BLaER1 treated with 17β-estradiol and CSF1 and Interleukin-3, amounts not matched to agents 10 nM and 100 nM (cell line): ENCODE measurements around the gene UBE2N.

Experiments
- H3K27ac ChIP-seq, 11 experiments: shearing (Covaris generic); formaldehyde crosslinking; 2 replicates each; pipeline ENCODE4 v1.8.1; 2022
- H3K27me3 ChIP-seq, 11 experiments: shearing (Covaris generic); formaldehyde crosslinking; 2 replicates each; pipeline ENCODE4 v1.8.1; 2022
- H3K36me3 ChIP-seq, 11 experiments: shearing (Covaris generic); formaldehyde crosslinking; 2 replicates each; pipeline ENCODE4 v1.8.1; 2022
- H3K4me1 ChIP-seq, 10 experiments: shearing (Covaris generic); formaldehyde crosslinking; 2 replicates each; pipeline ENCODE4 v1.8.1; 2022
- H3K4me2 ChIP-seq, 11 experiments: shearing (Covaris generic); formaldehyde crosslinking; 2 replicates each; pipeline ENCODE4 v1.8.1; 2022
- H3K4me3 ChIP-seq, 10 experiments: shearing (Covaris generic); formaldehyde crosslinking; 2 replicates each; pipeline ENCODE4 v1.8.1; 2022
- H3K9ac ChIP-seq, 11 experiments: shearing (Covaris generic); formaldehyde crosslinking; 2 replicates each; pipeline ENCODE4 v1.8.1; 2022
- H3K9me3 ChIP-seq, 11 experiments: shearing (Covaris generic); formaldehyde crosslinking; replicated peaks in 1 of 11; 2 replicates each; pipeline ENCODE4 v1.8.1; 2022
- H4K20me1 ChIP-seq, 11 experiments: shearing (Covaris generic); formaldehyde crosslinking; 2 replicates each; pipeline ENCODE4 v1.8.1; 2022
- Cebpa-rat ChIP-seq, 11 experiments: shearing (Covaris generic); IDR thresholded peaks; 2 replicates each; pipeline ENCODE4 v1.8.1; 2022

UBE2N gene

DNA sequence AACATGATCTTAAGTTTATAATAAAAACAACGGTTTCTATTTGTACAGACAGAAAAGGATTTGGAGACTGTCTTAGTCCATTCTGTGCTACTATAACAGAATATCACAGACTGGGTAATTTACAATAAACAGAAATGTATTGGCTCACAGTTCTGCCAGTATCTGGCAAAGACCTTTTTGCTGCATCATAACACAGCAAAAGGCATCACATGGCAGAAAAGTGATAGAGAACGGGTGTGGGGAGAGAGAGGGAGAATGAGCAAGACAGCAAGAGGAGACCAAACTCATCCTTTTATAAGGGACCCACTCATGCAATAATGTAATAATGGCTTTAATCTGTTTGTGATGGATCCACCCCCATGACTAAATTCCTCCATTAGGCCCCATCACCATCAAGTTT, 81.1 kb downstream of the UBE2N start:
- no peak for TF ChIP-seq Cebpa-rat (IDR thresholded peaks at IDR 0.05)
- H3K4me2 ChIP-seq: no peak overlapping the region

DNA sequence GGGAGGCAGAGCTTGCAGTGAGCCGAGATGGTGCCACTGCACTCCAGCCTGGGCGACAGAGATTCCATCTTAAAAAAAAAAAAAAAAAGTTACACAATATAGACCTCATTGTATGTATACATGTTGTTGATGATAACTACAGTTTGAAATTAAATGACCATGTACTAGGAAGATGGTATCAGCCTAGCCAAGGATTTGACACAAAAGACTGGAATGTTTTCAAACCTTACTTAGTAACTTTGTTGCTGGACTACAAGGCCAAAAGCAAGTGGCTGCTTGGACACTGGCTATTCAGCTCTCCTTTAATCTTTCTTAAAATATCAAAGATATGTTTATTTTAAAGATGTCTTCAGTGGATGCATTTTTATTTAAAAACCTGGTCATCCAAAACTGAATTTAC, 82.9 kb downstream of the UBE2N start:
- Histone ChIP-seq H3K9me3 (no peaks in the 10 kb centered on the region), H3K9ac (no peak overlapping the region), H4K20me1 (no peaks in the 10 kb centered on the region), H3K27me3 (no peaks in the 10 kb centered on the region), H3K4me1 (peaks cover 1 to 6% (median 2%) of the 10 kb centered on the region in 10 experiments; a peak in 19 of 20 replicates), H3K36me3 (no peaks in the 10 kb centered on the region), H3K4me3 (no peak overlapping the region), H3K4me2 (no peak overlapping the region), H3K27ac (no peak overlapping the region)
- TF ChIP-seq Cebpa-rat (IDR thresholded peaks at IDR 0.05): no peak

More for the DNA sequence above, 81.1 kb downstream of the UBE2N start:
- H3K4me1 ChIP-seq: peaks cover 8 to 14% (median 11%) of the 10 kb centered on the region in 10 experiments; a peak in 19 of 20 replicates
- no peaks in the 10 kb centered on the region for H4K20me1 ChIP-seq
- no peaks in the 10 kb centered on the region for H3K36me3 ChIP-seq
- H3K27me3 ChIP-seq: no peaks in the 10 kb centered on the region
- H3K4me3 ChIP-seq: no peak overlapping the region
- no peak overlapping the region for H3K9ac ChIP-seq
- H3K27ac ChIP-seq: no peak overlapping the region
- no peaks in the 10 kb centered on the region for H3K9me3 ChIP-seq

DNA sequence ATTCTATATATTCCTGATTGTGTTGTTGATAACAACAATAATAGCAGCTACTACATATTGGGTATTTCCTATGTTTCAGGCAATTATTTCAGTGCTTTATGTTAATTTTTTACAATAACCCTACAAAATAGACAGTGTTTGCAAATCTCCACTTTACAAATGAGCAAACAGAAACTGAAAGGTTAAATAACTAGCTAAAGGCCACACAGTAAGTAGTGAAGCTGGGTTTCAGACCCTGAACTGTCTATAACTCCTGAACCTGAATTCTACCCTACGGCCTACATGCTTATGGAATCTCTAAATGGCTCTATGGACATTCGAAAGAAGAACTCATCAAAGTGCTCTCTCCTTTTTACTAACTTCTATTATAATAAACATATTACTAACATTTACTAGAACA, 83.7 kb downstream of the UBE2N start:
- Histone ChIP-seq H3K36me3 (no peaks in the 10 kb centered on the region), H3K4me1 (no peaks in the 10 kb centered on the region), H3K4me2 (no peak overlapping the region), H3K27me3 (no peaks in the 10 kb centered on the region), H4K20me1 (no peaks in the 10 kb centered on the region), H3K4me3 (no peak overlapping the region), H3K27ac (no peak overlapping the region), H3K9me3 (no peaks in the 10 kb centered on the region), H3K9ac (no peak overlapping the region)
- TF ChIP-seq Cebpa-rat (IDR thresholded peaks at IDR 0.05): no peak

DNA sequence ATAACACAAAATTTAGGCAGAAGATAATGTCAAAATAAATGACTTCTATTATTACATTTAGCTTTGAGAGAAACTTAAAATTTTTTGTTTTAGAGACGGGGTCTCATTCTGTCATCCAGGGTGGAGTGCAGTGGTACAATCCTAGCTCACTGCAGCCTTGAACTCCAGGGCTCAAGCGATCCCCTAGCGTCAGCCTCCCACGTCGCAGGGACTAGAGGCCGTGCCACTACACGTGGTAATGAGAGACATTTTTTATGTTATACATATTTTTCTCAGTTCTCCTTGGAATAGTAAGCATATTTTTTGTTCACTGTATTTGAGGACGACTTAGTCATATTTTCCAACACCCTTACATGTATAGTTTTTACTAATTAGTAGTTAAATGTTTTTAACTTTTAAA, 85.5 kb downstream of the UBE2N start:
- Histone ChIP-seq H3K36me3 (no peaks in the 10 kb centered on the region), H3K9ac (no peak overlapping the region), H3K4me2 (no peak overlapping the region), H3K27me3 (no peaks in the 10 kb centered on the region), H3K4me1 (no peaks in the 10 kb centered on the region), H3K9me3 (no peaks in the 10 kb centered on the region), H4K20me1 (no peaks in the 10 kb centered on the region), H3K4me3 (no peak overlapping the region), H3K27ac (no peak overlapping the region)
- no peak for TF ChIP-seq Cebpa-rat (IDR thresholded peaks at IDR 0.05)
